H1 (cell line): Measurements from ENCODE around the gene RYR3. TPM values are rescaled to one million over a fixed set of nuclear protein-coding genes. Genes with fewer than 3 reads are reported as not detected.

Experiments
- ASH2L ChIP-seq: fragments of 200-600, 300-600 bp; sonication (generic); IDR thresholded peaks from one replicate; pipeline ENCODE4 v1.7.1; 2017; ENCODE audit warnings: low read length
- BRCA1 ChIP-seq: IDR thresholded peaks from 2 replicates; pipeline ENCODE4 v1.6.1; 2012; ENCODE audit warnings: low read depth, low read length, improper control_type of control experiment
- CBX5 ChIP-seq: fragments of 300-800, 300-1000 bp; sonication (generic); IDR thresholded peaks from 2 replicates; pipeline ENCODE4 v1.7.1; 2016; ENCODE audit warnings: antibody characterized with exemption, low read length, low read depth
- GABPA ChIP-seq: IDR thresholded peaks from 2 replicates; pipeline ENCODE4 v1.6.1; 2011; ENCODE audit warnings: mild to moderate bottlenecking, low read length, moderate library complexity, borderline replicate concordance; ENCODE audit not compliant: insufficient read depth
- KDM1A ChIP-seq: fragments of 200-600, 300-600 bp; sonication (generic); IDR thresholded peaks from 2 replicates; pipeline ENCODE4 v1.7.1; 2016; ENCODE audit warnings: mild to moderate bottlenecking, low read length, borderline replicate concordance
- POLR2AphosphoS5 ChIP-seq: IDR thresholded peaks from 2 replicates; pipeline ENCODE4 v1.6.1; 2011; ENCODE audit warnings: low read depth, low read length
- TAF1 ChIP-seq: IDR thresholded peaks from 2 replicates; pipeline ENCODE4 v1.6.1; 2011; ENCODE audit warnings: mild to moderate bottlenecking, low read depth, low read length
- polyA plus RNA-seq, 7 experiments: library from polyadenylated mRNA; depleted of rRNA in 3 of 7; stranded (reverse) in 5 of 7; unstranded in 2 of 7; fragments of >200 nt in 5 of 7; fragments of 200-250 nt in 2 of 7; gene quantifications; 1 replicate in 5 of 7; 2 replicates in 1 of 7; 4 replicates in 1 of 7; pipeline versions ENCODE4 v1.2.1 to v1.2.3, GENCODE V29; 2011 to 2013; ENCODE audit warnings: missing spikeins in 2 of 7, mixed read lengths in 2 of 7
- total RNA-seq: library from RNA; stranded (reverse); fragmentation: NEBNext Ultra II Directional; extraction: Animal tissue kit (Norgen Biotek cat#: 25700); gene quantifications from 2 replicates; pipeline ENCODE4 v1.2.1, GENCODE V29; 2021
- TF ChIP-seq, protein P1 (sequence below): fragments of 300-600 bp; sonication (generic); IDR thresholded peaks from 2 replicates; pipeline ENCODE4 v1.7.1; 2012; ENCODE audit warnings: low read length, moderate library complexity, mild to moderate bottlenecking, inconsistent platforms; ENCODE audit not compliant: insufficient replicate concordance
- TF ChIP-seq, protein P2 (sequence below): IDR thresholded peaks from 2 replicates; pipeline ENCODE4 v1.6.1; 2012; ENCODE audit warnings: low read length, inconsistent platforms

The RYR3 gene
- total and polyA plus RNA-seq, 2 of the 8 experiments (the other 6 are each of a cell fraction or from before 2014, with no cell fraction given) = 0.33 to 3.4 TPM

DNA sequence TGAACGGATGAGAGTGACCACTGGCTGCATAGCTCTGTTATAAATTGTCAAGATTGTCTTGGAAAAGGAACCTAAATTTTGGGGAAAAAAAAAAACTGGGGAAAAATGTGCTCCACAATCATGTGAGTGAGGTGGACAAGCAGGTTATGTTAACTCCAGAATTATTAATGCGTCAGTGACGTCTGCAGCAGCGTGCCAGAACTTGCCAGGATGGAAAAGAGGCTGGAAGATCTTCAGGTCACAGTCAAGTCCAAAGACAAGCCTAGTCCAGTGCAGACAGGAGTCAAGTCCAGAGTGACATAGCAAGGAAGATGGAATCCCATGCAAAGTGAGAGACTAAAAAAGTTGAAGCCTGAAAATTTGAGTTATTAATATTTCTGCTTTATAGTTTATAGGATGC lies 140.6 kb downstream of the RYR3 start (continued):
- TF ChIP-seq, protein P1, sequence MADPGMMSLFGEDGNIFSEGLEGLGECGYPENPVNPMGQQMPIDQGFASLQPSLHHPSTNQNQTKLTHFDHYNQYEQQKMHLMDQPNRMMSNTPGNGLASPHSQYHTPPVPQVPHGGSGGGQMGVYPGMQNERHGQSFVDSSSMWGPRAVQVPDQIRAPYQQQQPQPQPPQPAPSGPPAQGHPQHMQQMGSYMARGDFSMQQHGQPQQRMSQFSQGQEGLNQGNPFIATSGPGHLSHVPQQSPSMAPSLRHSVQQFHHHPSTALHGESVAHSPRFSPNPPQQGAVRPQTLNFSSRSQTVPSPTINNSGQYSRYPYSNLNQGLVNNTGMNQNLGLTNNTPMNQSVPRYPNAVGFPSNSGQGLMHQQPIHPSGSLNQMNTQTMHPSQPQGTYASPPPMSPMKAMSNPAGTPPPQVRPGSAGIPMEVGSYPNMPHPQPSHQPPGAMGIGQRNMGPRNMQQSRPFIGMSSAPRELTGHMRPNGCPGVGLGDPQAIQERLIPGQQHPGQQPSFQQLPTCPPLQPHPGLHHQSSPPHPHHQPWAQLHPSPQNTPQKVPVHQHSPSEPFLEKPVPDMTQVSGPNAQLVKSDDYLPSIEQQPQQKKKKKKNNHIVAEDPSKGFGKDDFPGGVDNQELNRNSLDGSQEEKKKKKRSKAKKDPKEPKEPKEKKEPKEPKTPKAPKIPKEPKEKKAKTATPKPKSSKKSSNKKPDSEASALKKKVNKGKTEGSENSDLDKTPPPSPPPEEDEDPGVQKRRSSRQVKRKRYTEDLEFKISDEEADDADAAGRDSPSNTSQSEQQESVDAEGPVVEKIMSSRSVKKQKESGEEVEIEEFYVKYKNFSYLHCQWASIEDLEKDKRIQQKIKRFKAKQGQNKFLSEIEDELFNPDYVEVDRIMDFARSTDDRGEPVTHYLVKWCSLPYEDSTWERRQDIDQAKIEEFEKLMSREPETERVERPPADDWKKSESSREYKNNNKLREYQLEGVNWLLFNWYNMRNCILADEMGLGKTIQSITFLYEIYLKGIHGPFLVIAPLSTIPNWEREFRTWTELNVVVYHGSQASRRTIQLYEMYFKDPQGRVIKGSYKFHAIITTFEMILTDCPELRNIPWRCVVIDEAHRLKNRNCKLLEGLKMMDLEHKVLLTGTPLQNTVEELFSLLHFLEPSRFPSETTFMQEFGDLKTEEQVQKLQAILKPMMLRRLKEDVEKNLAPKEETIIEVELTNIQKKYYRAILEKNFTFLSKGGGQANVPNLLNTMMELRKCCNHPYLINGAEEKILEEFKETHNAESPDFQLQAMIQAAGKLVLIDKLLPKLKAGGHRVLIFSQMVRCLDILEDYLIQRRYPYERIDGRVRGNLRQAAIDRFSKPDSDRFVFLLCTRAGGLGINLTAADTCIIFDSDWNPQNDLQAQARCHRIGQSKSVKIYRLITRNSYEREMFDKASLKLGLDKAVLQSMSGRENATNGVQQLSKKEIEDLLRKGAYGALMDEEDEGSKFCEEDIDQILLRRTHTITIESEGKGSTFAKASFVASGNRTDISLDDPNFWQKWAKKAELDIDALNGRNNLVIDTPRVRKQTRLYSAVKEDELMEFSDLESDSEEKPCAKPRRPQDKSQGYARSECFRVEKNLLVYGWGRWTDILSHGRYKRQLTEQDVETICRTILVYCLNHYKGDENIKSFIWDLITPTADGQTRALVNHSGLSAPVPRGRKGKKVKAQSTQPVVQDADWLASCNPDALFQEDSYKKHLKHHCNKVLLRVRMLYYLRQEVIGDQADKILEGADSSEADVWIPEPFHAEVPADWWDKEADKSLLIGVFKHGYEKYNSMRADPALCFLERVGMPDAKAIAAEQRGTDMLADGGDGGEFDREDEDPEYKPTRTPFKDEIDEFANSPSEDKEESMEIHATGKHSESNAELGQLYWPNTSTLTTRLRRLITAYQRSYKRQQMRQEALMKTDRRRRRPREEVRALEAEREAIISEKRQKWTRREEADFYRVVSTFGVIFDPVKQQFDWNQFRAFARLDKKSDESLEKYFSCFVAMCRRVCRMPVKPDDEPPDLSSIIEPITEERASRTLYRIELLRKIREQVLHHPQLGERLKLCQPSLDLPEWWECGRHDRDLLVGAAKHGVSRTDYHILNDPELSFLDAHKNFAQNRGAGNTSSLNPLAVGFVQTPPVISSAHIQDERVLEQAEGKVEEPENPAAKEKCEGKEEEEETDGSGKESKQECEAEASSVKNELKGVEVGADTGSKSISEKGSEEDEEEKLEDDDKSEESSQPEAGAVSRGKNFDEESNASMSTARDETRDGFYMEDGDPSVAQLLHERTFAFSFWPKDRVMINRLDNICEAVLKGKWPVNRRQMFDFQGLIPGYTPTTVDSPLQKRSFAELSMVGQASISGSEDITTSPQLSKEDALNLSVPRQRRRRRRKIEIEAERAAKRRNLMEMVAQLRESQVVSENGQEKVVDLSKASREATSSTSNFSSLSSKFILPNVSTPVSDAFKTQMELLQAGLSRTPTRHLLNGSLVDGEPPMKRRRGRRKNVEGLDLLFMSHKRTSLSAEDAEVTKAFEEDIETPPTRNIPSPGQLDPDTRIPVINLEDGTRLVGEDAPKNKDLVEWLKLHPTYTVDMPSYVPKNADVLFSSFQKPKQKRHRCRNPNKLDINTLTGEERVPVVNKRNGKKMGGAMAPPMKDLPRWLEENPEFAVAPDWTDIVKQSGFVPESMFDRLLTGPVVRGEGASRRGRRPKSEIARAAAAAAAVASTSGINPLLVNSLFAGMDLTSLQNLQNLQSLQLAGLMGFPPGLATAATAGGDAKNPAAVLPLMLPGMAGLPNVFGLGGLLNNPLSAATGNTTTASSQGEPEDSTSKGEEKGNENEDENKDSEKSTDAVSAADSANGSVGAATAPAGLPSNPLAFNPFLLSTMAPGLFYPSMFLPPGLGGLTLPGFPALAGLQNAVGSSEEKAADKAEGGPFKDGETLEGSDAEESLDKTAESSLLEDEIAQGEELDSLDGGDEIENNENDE = no peak
- TF ChIP-seq POLR2AphosphoS5 = no peak
- TF ChIP-seq ASH2L = no peak
- TF ChIP-seq GABPA = no peak
- TF ChIP-seq KDM1A = no peak
- no peak for TF ChIP-seq BRCA1
- TF ChIP-seq TAF1 = no peak
- TF ChIP-seq, protein P2, sequence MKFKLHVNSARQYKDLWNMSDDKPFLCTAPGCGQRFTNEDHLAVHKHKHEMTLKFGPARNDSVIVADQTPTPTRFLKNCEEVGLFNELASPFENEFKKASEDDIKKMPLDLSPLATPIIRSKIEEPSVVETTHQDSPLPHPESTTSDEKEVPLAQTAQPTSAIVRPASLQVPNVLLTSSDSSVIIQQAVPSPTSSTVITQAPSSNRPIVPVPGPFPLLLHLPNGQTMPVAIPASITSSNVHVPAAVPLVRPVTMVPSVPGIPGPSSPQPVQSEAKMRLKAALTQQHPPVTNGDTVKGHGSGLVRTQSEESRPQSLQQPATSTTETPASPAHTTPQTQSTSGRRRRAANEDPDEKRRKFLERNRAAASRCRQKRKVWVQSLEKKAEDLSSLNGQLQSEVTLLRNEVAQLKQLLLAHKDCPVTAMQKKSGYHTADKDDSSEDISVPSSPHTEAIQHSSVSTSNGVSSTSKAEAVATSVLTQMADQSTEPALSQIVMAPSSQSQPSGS = no peak
- no peak for TF ChIP-seq CBX5
